Measurements from ENCODE around the gene OSBPL6. TPM values are rescaled to one million over a fixed set of nuclear protein-coding genes. Genes with fewer than 3 reads are reported as not detected.
A peak's percentile ranks its signal among the peaks of the same experiment; 100 is the strongest.

Gene OSBPL6
- total and polyA plus RNA-seq, 2 of the 13 experiments (the other 11 are each of a cell fraction or from before 2014, with no cell fraction given): 0.03 to 0.11 TPM

- no peak for TF ChIP-seq NONO (IDR thresholded peaks at IDR 0.05)
- peak; percentile 96 for TF ChIP-seq NONO (CRISPR knock-in tag; conservative IDR thresholded peaks at IDR 0.05)
- TF ChIP-seq ZNF234 (CRISPR knock-in tag; conservative IDR thresholded peaks at IDR 0.05): 0 out of 2 replicates have a peak, but pooled peaks have one; percentile 41
- peak; percentile 81; the same call in 1 of the 2 replicates for TF ChIP-seq ARHGAP35 (CRISPR knock-in tag; IDR thresholded peaks at IDR 0.05; ENCODE audit: borderline replicate concordance)
- TF ChIP-seq, protein P1, sequence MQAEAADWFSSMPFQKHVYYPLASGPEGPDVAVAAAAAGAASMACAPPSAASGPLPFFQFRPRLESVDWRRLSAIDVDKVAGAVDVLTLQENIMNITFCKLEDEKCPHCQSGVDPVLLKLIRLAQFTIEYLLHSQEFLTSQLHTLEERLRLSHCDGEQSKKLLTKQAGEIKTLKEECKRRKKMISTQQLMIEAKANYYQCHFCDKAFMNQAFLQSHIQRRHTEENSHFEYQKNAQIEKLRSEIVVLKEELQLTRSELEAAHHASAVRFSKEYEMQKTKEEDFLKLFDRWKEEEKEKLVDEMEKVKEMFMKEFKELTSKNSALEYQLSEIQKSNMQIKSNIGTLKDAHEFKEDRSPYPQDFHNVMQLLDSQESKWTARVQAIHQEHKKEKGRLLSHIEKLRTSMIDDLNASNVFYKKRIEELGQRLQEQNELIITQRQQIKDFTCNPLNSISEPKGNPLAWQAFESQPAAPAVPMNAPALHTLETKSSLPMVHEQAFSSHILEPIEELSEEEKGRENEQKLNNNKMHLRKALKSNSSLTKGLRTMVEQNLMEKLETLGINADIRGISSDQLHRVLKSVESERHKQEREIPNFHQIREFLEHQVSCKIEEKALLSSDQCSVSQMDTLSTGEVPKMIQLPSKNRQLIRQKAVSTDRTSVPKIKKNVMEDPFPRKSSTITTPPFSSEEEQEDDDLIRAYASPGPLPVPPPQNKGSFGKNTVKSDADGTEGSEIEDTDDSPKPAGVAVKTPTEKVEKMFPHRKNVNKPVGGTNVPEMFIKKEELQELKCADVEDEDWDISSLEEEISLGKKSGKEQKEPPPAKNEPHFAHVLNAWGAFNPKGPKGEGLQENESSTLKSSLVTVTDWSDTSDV (CRISPR knock-in tag; IDR thresholded peaks at IDR 0.05): no peak
- TF ChIP-seq SRSF9 (IDR thresholded peaks at IDR 0.05; ENCODE audit: borderline replicate concordance, insufficient read depth, low read depth, low read length, poor library complexity, severe bottlenecking): no peak
- peak; percentile 51 for TF ChIP-seq SKI (IDR thresholded peaks at IDR 0.05; ENCODE audit: partially characterized antibody)
- TF ChIP-seq PITX1 (CRISPR knock-in tag; IDR thresholded peaks at IDR 0.05): peak; percentile 65
- no peak; the same call in 1 of the 2 replicates for TF ChIP-seq RARA (CRISPR knock-in tag; IDR thresholded peaks at IDR 0.05)
- no peak for TF ChIP-seq NR1H2 (CRISPR knock-in tag; IDR thresholded peaks at IDR 0.05; ENCODE audit: borderline replicate concordance, low read depth)
- no peak for TF ChIP-seq ZNF10 (CRISPR knock-in tag; IDR thresholded peaks at IDR 0.05; ENCODE audit: borderline replicate concordance, low read depth)
- peak; percentile 98 for TF ChIP-seq CCDC6 (CRISPR knock-in tag; IDR thresholded peaks at IDR 0.05)
- TF ChIP-seq ZNF232 (CRISPR knock-in tag; IDR thresholded peaks at IDR 0.05; ENCODE audit: borderline replicate concordance): peak; percentile 80; the same call in 1 of the 2 replicates
- TF ChIP-seq, protein P2, sequence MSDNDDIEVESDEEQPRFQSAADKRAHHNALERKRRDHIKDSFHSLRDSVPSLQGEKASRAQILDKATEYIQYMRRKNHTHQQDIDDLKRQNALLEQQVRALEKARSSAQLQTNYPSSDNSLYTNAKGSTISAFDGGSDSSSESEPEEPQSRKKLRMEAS (IDR thresholded peaks at IDR 0.05): peak; percentile 90
- peak; percentile 62; the same call in 1 of the 2 replicates for TF ChIP-seq AFF4 (CRISPR knock-in tag; IDR thresholded peaks at IDR 0.05)
- TF ChIP-seq, protein P3, sequence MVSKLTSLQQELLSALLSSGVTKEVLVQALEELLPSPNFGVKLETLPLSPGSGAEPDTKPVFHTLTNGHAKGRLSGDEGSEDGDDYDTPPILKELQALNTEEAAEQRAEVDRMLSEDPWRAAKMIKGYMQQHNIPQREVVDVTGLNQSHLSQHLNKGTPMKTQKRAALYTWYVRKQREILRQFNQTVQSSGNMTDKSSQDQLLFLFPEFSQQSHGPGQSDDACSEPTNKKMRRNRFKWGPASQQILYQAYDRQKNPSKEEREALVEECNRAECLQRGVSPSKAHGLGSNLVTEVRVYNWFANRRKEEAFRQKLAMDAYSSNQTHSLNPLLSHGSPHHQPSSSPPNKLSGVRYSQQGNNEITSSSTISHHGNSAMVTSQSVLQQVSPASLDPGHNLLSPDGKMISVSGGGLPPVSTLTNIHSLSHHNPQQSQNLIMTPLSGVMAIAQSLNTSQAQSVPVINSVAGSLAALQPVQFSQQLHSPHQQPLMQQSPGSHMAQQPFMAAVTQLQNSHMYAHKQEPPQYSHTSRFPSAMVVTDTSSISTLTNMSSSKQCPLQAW (CRISPR knock-in tag; IDR thresholded peaks at IDR 0.05): peak; percentile 13; the same call in 1 of the 2 replicates
- no peak for TF ChIP-seq ZEB1 (IDR thresholded peaks at IDR 0.05; ENCODE audit: insufficient replicate concordance, low read depth)
- TF ChIP-seq CREB1 (IDR thresholded peaks at IDR 0.05): peak; percentile 43
- no peak for TF ChIP-seq CREB1 (CRISPR knock-in tag; IDR thresholded peaks at IDR 0.05)
- no peak; the same call in none of the 2 replicates for TF ChIP-seq HMG20B (CRISPR knock-in tag; conservative IDR thresholded peaks at IDR 0.05)
Observed at GRCh38 chr2:178450774-178451525, 256.6 kb downstream of the OSBPL6 start, which contains the start of the genes PJVK and PRKRA (continued).
